Loucy (cell line): ENCODE measurements around the gene SIPA1L3.

Source experiments
- CTCF ChIP-seq: fragments of 200-600 bp; sonication (generic); conservative IDR thresholded peaks from 2 replicates; pipeline ENCODE4 v1.5.1; 2014; ENCODE audit warnings: mild to moderate bottlenecking, antibody characterized with exemption, low read length
- EZH2phosphoT487 ChIP-seq: fragments of 200-600 bp; IDR thresholded peaks from 2 replicates; pipeline ENCODE4 v1.6.1; 2018; ENCODE audit warnings: antibody characterized with exemption, mild to moderate bottlenecking, moderate library complexity, borderline replicate concordance

- TF ChIP-seq CTCF (no peak), EZH2phosphoT487 (no peak)
Measured at GRCh38 chr19:38144667-38145066, 237.7 kb downstream of the SIPA1L3 start.
